DOHH2 (cell line): ENCODE measurements around the gene USP32.
"Not testable (repeated sequence)": the region's sequence is repeated elsewhere in the genome, so short reads cannot be mapped to it uniquely, and the experiment has no call there.

Experiments
- H3F3A ChIP-seq: fragments of 200-600 bp; sonication (generic), shearing (Covaris generic); 2 replicates; pipeline ENCODE4 v1.6.0; 2016; ENCODE audit warnings: antibody characterized with exemption, mild to moderate bottlenecking; ENCODE audit not compliant: control insufficient read depth, insufficient read depth
- H3K27ac ChIP-seq: fragments of 200-600 bp; sonication (generic); 2 replicates; pipeline ENCODE4 v1.5.1; 2014; ENCODE audit warnings: low read depth, mild to moderate bottlenecking, low read length, moderate library complexity
- H3K27me3 ChIP-seq: fragments of 200-600 bp; sonication (generic); 2 replicates; pipeline ENCODE4 v1.6.1; 2014; ENCODE audit warnings: mild to moderate bottlenecking, low read length, mixed read lengths; ENCODE audit not compliant: control insufficient read depth
- H3K36me3 ChIP-seq: fragments of 200-600 bp; sonication (generic); 2 replicates; pipeline ENCODE4 v1.6.1; 2014; ENCODE audit warnings: mild to moderate bottlenecking, low read length, moderate library complexity, mixed read lengths; ENCODE audit not compliant: control insufficient read depth
- H3K4me1 ChIP-seq: fragments of 200-600 bp; sonication (generic); 2 replicates; pipeline ENCODE4 v1.6.1; 2014; ENCODE audit warnings: mild to moderate bottlenecking, low read length, mixed read lengths; ENCODE audit not compliant: control insufficient read depth
- H3K4me2 ChIP-seq: fragments of 200-600 bp; sonication (generic); 2 replicates; pipeline ENCODE4 v1.6.0; 2014; ENCODE audit warnings: mild to moderate bottlenecking, low read length, moderate library complexity
- H3K4me3 ChIP-seq: fragments of 200-600 bp; sonication (generic); 2 replicates; pipeline ENCODE4 v1.5.1; 2014; ENCODE audit warnings: mild to moderate bottlenecking, low read length, mixed read lengths
- H3K79me2 ChIP-seq: fragments of 200-600 bp; sonication (generic); 2 replicates; pipeline ENCODE4 v1.6.1; 2014; ENCODE audit warnings: mild to moderate bottlenecking, low read length, mixed read lengths; ENCODE audit not compliant: control insufficient read depth
- H3K9me2 ChIP-seq: fragments of 200-600 bp; sonication (generic); replicated peaks from 2 replicates; pipeline ENCODE4 v1.6.1; 2014; ENCODE audit warnings: mild to moderate bottlenecking, low read length, mixed read lengths; ENCODE audit not compliant: control insufficient read depth
- H3K9me3 ChIP-seq: fragments of 200-600 bp; sonication (generic); 2 replicates; pipeline ENCODE4 v1.6.1; 2014; ENCODE audit warnings: antibody characterized with exemption, low read length, mixed read lengths; ENCODE audit not compliant: control insufficient read depth, insufficient read depth
- H4K20me1 ChIP-seq: fragments of 200-600 bp; sonication (generic); 2 replicates; pipeline ENCODE4 v1.6.0; 2014; ENCODE audit warnings: low read depth, mild to moderate bottlenecking, antibody characterized with exemption, low read length, moderate library complexity; ENCODE audit not compliant: control insufficient read depth, insufficient read depth
- CTCF ChIP-seq: fragments of 200-600 bp; sonication (generic); IDR thresholded peaks from one replicate; pipeline ENCODE4 v1.5.1; 2014; ENCODE audit warnings: antibody characterized with exemption, mild to moderate bottlenecking, low read depth, low read length; ENCODE audit not compliant: poor library complexity, severe bottlenecking
- EZH2phosphoT487 ChIP-seq: fragments of 200-600 bp; sonication (generic); IDR thresholded peaks from 2 replicates; pipeline ENCODE4 v1.6.1; 2017; ENCODE audit warnings: borderline replicate concordance, mild to moderate bottlenecking, antibody characterized with exemption, low read length, moderate library complexity, mixed read lengths

The USP32 gene

GRCh38 chr17:60223456-60223855 is 168.5 kb downstream of the USP32 start:
- Histone ChIP-seq H3K27ac (no peak overlapping the region), H3K4me3 (no peak overlapping the region), H3F3A (no peaks in the 10 kb centered on the region), H3K79me2 (no peaks in the 10 kb centered on the region), H3K9me2 (no peaks in the 10 kb centered on the region), H3K4me1 (no peaks in the 10 kb centered on the region), H3K4me2 (no peak overlapping the region), H3K27me3 (no peaks in the 10 kb centered on the region), H3K36me3 (peaks cover 19% of the 10 kb centered on the region), H4K20me1 (no peaks in the 10 kb centered on the region), H3K9me3 (no peaks in the 10 kb centered on the region)
- TF ChIP-seq CTCF (no peak), EZH2phosphoT487 (no peak)

- not testable (repeated sequence) for H3K27me3 ChIP-seq, H3K9me3 ChIP-seq, H3K9me2 ChIP-seq, H3K27ac ChIP-seq, H3K4me2 ChIP-seq, H3K4me1 ChIP-seq, H3F3A ChIP-seq, H3K79me2 ChIP-seq, H4K20me1 ChIP-seq, H3K4me3 ChIP-seq
- H3K36me3 ChIP-seq, result peaks cover 13% of the 10 kb centered on the region
Observed at GRCh38 chr17:60218774-60219173, 173.2 kb downstream of the USP32 start.

GRCh38 chr17:60215895-60216294 is 176.0 kb downstream of the USP32 start:
- not testable (repeated sequence) for H3K9me3 ChIP-seq, H3K9me2 ChIP-seq, H3K36me3 ChIP-seq, H3K27ac ChIP-seq, H3K79me2 ChIP-seq, H3F3A ChIP-seq, H4K20me1 ChIP-seq, H3K4me3 ChIP-seq, H3K27me3 ChIP-seq, H3K4me2 ChIP-seq, H3K4me1 ChIP-seq

- not testable (repeated sequence) for H3K27me3 ChIP-seq, H3K9me2 ChIP-seq, H3K9me3 ChIP-seq, H3K4me1 ChIP-seq, H3F3A ChIP-seq, H3K27ac ChIP-seq, H4K20me1 ChIP-seq, H3K36me3 ChIP-seq, H3K79me2 ChIP-seq, H3K4me3 ChIP-seq, H3K4me2 ChIP-seq
Observed at GRCh38 chr17:60211282-60211681, 180.7 kb downstream of the USP32 start.

GRCh38 chr17:60208302-60208701 is 183.6 kb downstream of the USP32 start:
- not testable (repeated sequence) for H3F3A ChIP-seq, H3K9me3 ChIP-seq, H3K36me3 ChIP-seq, H3K79me2 ChIP-seq, H4K20me1 ChIP-seq, H3K27me3 ChIP-seq, H3K4me1 ChIP-seq, H3K9me2 ChIP-seq, H3K4me3 ChIP-seq, H3K27ac ChIP-seq, H3K4me2 ChIP-seq

GRCh38 chr17:60205782-60206181 is 186.2 kb downstream of the USP32 start:
- not testable (repeated sequence) for H3K79me2 ChIP-seq, H3K4me2 ChIP-seq, H3F3A ChIP-seq, H3K36me3 ChIP-seq, H3K9me2 ChIP-seq, H3K27ac ChIP-seq, H3K4me3 ChIP-seq, H4K20me1 ChIP-seq, H3K4me1 ChIP-seq, H3K27me3 ChIP-seq, H3K9me3 ChIP-seq

GRCh38 chr17:60198630-60199029 is 193.3 kb downstream of the USP32 start:
- not testable (repeated sequence) for H3F3A ChIP-seq, H3K36me3 ChIP-seq, H3K9me2 ChIP-seq, H3K27ac ChIP-seq, H3K4me1 ChIP-seq, H3K9me3 ChIP-seq, H3K79me2 ChIP-seq, H3K4me3 ChIP-seq, H3K27me3 ChIP-seq, H3K4me2 ChIP-seq, H4K20me1 ChIP-seq

GRCh38 chr17:60194141-60194540 is 197.8 kb downstream of the USP32 start:
- not testable (repeated sequence) for H4K20me1 ChIP-seq, H3K27me3 ChIP-seq, H3K27ac ChIP-seq, H3K4me3 ChIP-seq, H3K4me1 ChIP-seq, H3K79me2 ChIP-seq, H3F3A ChIP-seq, H3K4me2 ChIP-seq, H3K9me2 ChIP-seq, H3K9me3 ChIP-seq
- H3K36me3 ChIP-seq, result peaks cover 13% of the 10 kb centered on the region
